Hepatocyte (in vitro differentiated cells): ENCODE results near the gene PRR29. TPM values are rescaled to one million over a fixed set of nuclear protein-coding genes. Genes with fewer than 3 reads are reported as not detected.

ENCODE experiments used
- DNase-seq: peaks from one replicate; pipeline ENCODE4 v3.0.0-alpha.2; 2016; ENCODE audit warnings: low spot score
- H2AFZ ChIP-seq: fragments of 200-600 bp; sonication (generic); 2 replicates; pipeline ENCODE4 v1.6.0; 2016; ENCODE audit warnings: antibody characterized with exemption, mild to moderate bottlenecking
- H3K27ac ChIP-seq: fragments of 200-600 bp; sonication (generic); 2 replicates; pipeline ENCODE4 v1.5.1; 2016; ENCODE audit warnings: mild to moderate bottlenecking
- H3K27me3 ChIP-seq: fragments of 200-600 bp; sonication (generic); 2 replicates; pipeline ENCODE4 v1.6.1; 2016
- H3K36me3 ChIP-seq: fragments of 200-600 bp; sonication (generic); replicated peaks from 2 replicates; pipeline ENCODE4 v1.5.1; 2016; ENCODE audit warnings: low read depth; ENCODE audit not compliant: insufficient read depth
- H3K4me1 ChIP-seq: fragments of 200-600 bp; sonication (generic); 2 replicates; pipeline ENCODE4 v1.5.1; 2016; ENCODE audit warnings: mild to moderate bottlenecking, moderate library complexity; ENCODE audit not compliant: insufficient read depth
- H3K4me2 ChIP-seq: fragments of 200-600 bp; sonication (generic); 2 replicates; pipeline ENCODE4 v1.6.0; 2016
- H3K4me3 ChIP-seq: fragments of 200-600 bp; sonication (generic); 2 replicates; pipeline ENCODE4 v1.5.1; 2016; ENCODE audit warnings: mild to moderate bottlenecking
- H3K79me2 ChIP-seq: fragments of 200-600 bp; sonication (generic); 2 replicates; pipeline ENCODE4 v1.6.0; 2017; ENCODE audit warnings: mild to moderate bottlenecking
- H3K9me2 ChIP-seq: fragments of 200-600 bp; sonication (generic); replicated peaks from 2 replicates; pipeline ENCODE4 v1.6.0; 2017; ENCODE audit warnings: mild to moderate bottlenecking; ENCODE audit not compliant: insufficient read depth
- H3K9me3 ChIP-seq: fragments of 200-600 bp; sonication (generic); 2 replicates; pipeline ENCODE4 v1.5.1; 2016; ENCODE audit warnings: low read depth, mild to moderate bottlenecking
- H4K20me1 ChIP-seq: fragments of 200-600 bp; sonication (generic); 2 replicates; pipeline ENCODE4 v1.6.0; 2016; ENCODE audit warnings: mild to moderate bottlenecking; ENCODE audit not compliant: insufficient read depth, poor library complexity, severe bottlenecking
- CTCF ChIP-seq: fragments of 200-600 bp; sonication (generic); IDR thresholded peaks from 2 replicates; pipeline ENCODE4 v1.5.1; 2016; ENCODE audit warnings: antibody characterized with exemption, mild to moderate bottlenecking; ENCODE audit not compliant: poor library complexity
- EZH2 ChIP-seq: fragments of 200-600 bp; sonication (generic); IDR thresholded peaks from 2 replicates; pipeline ENCODE4 v1.6.1; 2016; ENCODE audit warnings: antibody characterized with exemption, mild to moderate bottlenecking, borderline replicate concordance
- EZH2phosphoT487 ChIP-seq: fragments of 200-600 bp; sonication (generic); IDR thresholded peaks from one replicate; pipeline ENCODE4 v1.6.1; 2018; ENCODE audit warnings: antibody characterized with exemption, mild to moderate bottlenecking, low read depth, moderate library complexity; ENCODE audit not compliant: unreplicated experiment, severe bottlenecking
- WGBS: methylation state at CpG from one replicate; pipeline ENCODE4 v1.1.6; 2016; ENCODE audit warnings: low lambda C conversion rate; ENCODE audit errors: missing lambda C conversion rate; 5-methylcytosine and 5-hydroxymethylcytosine counted together
- polyA plus RNA-seq: library from polyadenylated mRNA; unstranded; fragments of >200 nt; fragmentation: Nextera tagmentation; extraction: Ambion mirVana; gene quantifications from 2 replicates; pipeline ENCODE4 v1.2.1, GENCODE V29; 2016
- total RNA-seq: library from RNA; depleted of rRNA; stranded (reverse); fragments of >200 nt; gene quantifications from 2 replicates; pipeline ENCODE4 v1.2.3, GENCODE V29; 2014

Gene PRR29
- total and polyA plus RNA-seq, 2 experiments from 2014 or later = 0.13 to 1.4 TPM

GRCh38 chr17:64038331-64039105 lies 40.4 kb downstream of the PRR29 start:
- Histone ChIP-seq H2AFZ (no peak overlapping the region), H4K20me1 (no peaks in the 10 kb centered on the region), H3K9me3 (no peaks in the 10 kb centered on the region), H3K27ac (no peak overlapping the region), H3K4me1 (no peaks in the 10 kb centered on the region), H3K36me3 (no peaks in the 10 kb centered on the region), H3K27me3 (no peaks in the 10 kb centered on the region), H3K9me2 (no peaks in the 10 kb centered on the region), H3K4me2 (no peak overlapping the region), H3K79me2 (no peaks in the 10 kb centered on the region), H3K4me3 (no peak overlapping the region)
- WGBS = 87% methylated on average over 16 of the region's 16 CpGs
- TF ChIP-seq CTCF (no peak), EZH2phosphoT487 (no peak), EZH2 (no peak)
- no peak for DNase-seq

- no peaks in the 10 kb centered on the region for H4K20me1 ChIP-seq
- no peak overlapping the region for H2AFZ ChIP-seq
- H3K27me3 ChIP-seq = no peaks in the 10 kb centered on the region
- no peak for DNase-seq
- H3K4me3 ChIP-seq = no peak overlapping the region
- 82% methylated on average over 3 of the region's 3 CpGs for WGBS
- no peaks in the 10 kb centered on the region for H3K4me1 ChIP-seq
- no peak for TF ChIP-seq EZH2phosphoT487
- no peak for TF ChIP-seq CTCF
- TF ChIP-seq EZH2 = no peak
- no peaks in the 10 kb centered on the region for H3K79me2 ChIP-seq
- no peak overlapping the region for H3K4me2 ChIP-seq
- H3K36me3 ChIP-seq = no peaks in the 10 kb centered on the region
- no peaks in the 10 kb centered on the region for H3K9me2 ChIP-seq
- no peaks in the 10 kb centered on the region for H3K9me3 ChIP-seq
- no peak overlapping the region for H3K27ac ChIP-seq
Observed at GRCh38 chr17:64039106-64039400, 40.9 kb downstream of the PRR29 start.

GRCh38 chr17:64040206-64040605 lies 42.1 kb downstream of the PRR29 start:
- no peak overlapping the region for H3K27ac ChIP-seq
- no peaks in the 10 kb centered on the region for H3K36me3 ChIP-seq
- H2AFZ ChIP-seq = no peak overlapping the region
- no peaks in the 10 kb centered on the region for H4K20me1 ChIP-seq
- H3K4me1 ChIP-seq = no peaks in the 10 kb centered on the region
- no peak overlapping the region for H3K4me3 ChIP-seq
- H3K9me3 ChIP-seq = no peaks in the 10 kb centered on the region
- H3K79me2 ChIP-seq = no peaks in the 10 kb centered on the region
- DNase-seq = no peak
- H3K27me3 ChIP-seq = no peaks in the 10 kb centered on the region
- 85% methylated on average over 6 of the region's 6 CpGs for WGBS
- TF ChIP-seq EZH2 (no peak), EZH2phosphoT487 (no peak), CTCF (no peak)
- H3K4me2 ChIP-seq = no peak overlapping the region
- no peaks in the 10 kb centered on the region for H3K9me2 ChIP-seq
